Tibial nerve (tissue), 4 donors: ENCODE data around the gene PEX14.

Experiments used
- EP300 ChIP-seq, 2 donors: sonication (generic); formaldehyde crosslinking; IDR thresholded peaks; one replicate each; pipeline ENCODE4 v1.6.1; 2017; ENCODE audit warnings: antibody characterized with exemption in 2 of 2, mild to moderate bottlenecking in 1 of 2
- POLR2A ChIP-seq, 2 donors: fragments of 450-650 bp; IDR thresholded peaks; one replicate each; pipeline ENCODE4 v1.6.1; 2017; ENCODE audit warnings: antibody characterized with exemption in 2 of 2, mild to moderate bottlenecking in 2 of 2, moderate library complexity in 2 of 2
- TF ChIP-seq, protein P1 (sequence below), 5 experiments: fragments of 200-600 bp in 3 of 5; fragments of 450-650 bp in 2 of 5; sonication (generic) in 3 of 5; IDR thresholded peaks; one replicate each; pipeline ENCODE4 v1.5.1; 2016 to 2019; ENCODE audit warnings: antibody characterized with exemption in 5 of 5, mild to moderate bottlenecking in 3 of 5, moderate library complexity in 2 of 5

DNA sequence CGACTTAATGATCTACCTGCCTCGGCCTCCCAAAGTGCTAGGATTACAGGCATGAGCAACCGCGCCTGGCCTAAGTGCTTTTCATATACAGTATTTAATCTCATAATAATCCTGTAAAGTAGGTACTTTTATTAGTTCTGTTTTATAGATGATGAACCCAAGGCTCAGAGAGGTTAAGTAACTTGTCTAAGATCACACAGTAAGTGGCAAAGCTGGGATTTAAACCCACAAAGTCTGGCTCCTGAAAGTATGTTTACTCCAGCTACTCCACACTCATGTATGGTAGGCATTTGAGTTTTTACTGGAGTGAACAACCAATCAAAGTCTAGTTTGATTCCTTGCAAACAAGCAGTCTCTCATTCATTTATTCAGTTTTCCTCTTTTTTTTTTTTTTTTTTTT is 4.7 kb upstream of the PEX14 start:
- TF ChIP-seq, protein P1, sequence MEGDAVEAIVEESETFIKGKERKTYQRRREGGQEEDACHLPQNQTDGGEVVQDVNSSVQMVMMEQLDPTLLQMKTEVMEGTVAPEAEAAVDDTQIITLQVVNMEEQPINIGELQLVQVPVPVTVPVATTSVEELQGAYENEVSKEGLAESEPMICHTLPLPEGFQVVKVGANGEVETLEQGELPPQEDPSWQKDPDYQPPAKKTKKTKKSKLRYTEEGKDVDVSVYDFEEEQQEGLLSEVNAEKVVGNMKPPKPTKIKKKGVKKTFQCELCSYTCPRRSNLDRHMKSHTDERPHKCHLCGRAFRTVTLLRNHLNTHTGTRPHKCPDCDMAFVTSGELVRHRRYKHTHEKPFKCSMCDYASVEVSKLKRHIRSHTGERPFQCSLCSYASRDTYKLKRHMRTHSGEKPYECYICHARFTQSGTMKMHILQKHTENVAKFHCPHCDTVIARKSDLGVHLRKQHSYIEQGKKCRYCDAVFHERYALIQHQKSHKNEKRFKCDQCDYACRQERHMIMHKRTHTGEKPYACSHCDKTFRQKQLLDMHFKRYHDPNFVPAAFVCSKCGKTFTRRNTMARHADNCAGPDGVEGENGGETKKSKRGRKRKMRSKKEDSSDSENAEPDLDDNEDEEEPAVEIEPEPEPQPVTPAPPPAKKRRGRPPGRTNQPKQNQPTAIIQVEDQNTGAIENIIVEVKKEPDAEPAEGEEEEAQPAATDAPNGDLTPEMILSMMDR (IDR thresholded peaks at IDR 0.05): no peak
- TF ChIP-seq POLR2A (IDR thresholded peaks at IDR 0.05) (no peak), EP300 (IDR thresholded peaks at IDR 0.05) (no peak)
